Measurements from ENCODE around the gene EID1.

GRCh38 chr15:48862705-48863104 lies 15.2 kb upstream of the EID1 start:
- TF ChIP-seq POLR2AphosphoS5 (IDR thresholded peaks at IDR 0.05; ENCODE audit: low read depth, low read length) (no peak), CTCF (IDR thresholded peaks at IDR 0.05) (no peak), TEAD4 (IDR thresholded peaks at IDR 0.05; ENCODE audit: borderline replicate concordance, insufficient read depth) (no peak), SIN3A (IDR thresholded peaks at IDR 0.05; ENCODE audit: borderline replicate concordance, low read depth, low read length) (no peak), RFX5 (IDR thresholded peaks at IDR 0.05; ENCODE audit: low read length) (no peak), FOXJ3 (CRISPR knock-in tag; IDR thresholded peaks at IDR 0.05) (no peak), JUND (IDR thresholded peaks at IDR 0.05) (no peak), EZH2phosphoT487 (IDR thresholded peaks at IDR 0.05; ENCODE audit: borderline replicate concordance, low read depth) (no peak), FOXM1 (IDR thresholded peaks at IDR 0.05; ENCODE audit: low read depth) (no peak), MAX (IDR thresholded peaks at IDR 0.05; ENCODE audit: low read depth) (no peak), RAD21 (IDR thresholded peaks at IDR 0.05; ENCODE audit: low read length) (no peak), USF2 (IDR thresholded peaks at IDR 0.05; ENCODE audit: borderline replicate concordance, low read depth, low read length) (no peak), EP300 (IDR thresholded peaks at IDR 0.05; ENCODE audit: borderline replicate concordance in 1 of 2, low read depth in 1 of 2, low read length in 1 of 2) (no peak), TCF12 (IDR thresholded peaks at IDR 0.05) (no peak)
